H1 (cell line): ENCODE measurements around the gene ADGRV1. TPM values are rescaled to one million over a fixed set of nuclear protein-coding genes. Genes with fewer than 3 reads are reported as not detected.

Source experiments
- JUND ChIP-seq: IDR thresholded peaks from 2 replicates; pipeline ENCODE4 v1.6.1; 2011; ENCODE audit warnings: mild to moderate bottlenecking, improper control_type of control experiment, low read length
- NRF1 ChIP-seq: IDR thresholded peaks from 2 replicates; pipeline ENCODE4 v1.6.1; 2011; ENCODE audit warnings: mild to moderate bottlenecking, low read depth, low read length, improper control_type of control experiment
- PHF8 ChIP-seq: fragments of 200-600 bp; sonication (generic); conservative IDR thresholded peaks from 2 replicates; pipeline ENCODE4 v1.7.1; 2012; ENCODE audit warnings: low read depth, mild to moderate bottlenecking, inconsistent platforms, low read length, moderate library complexity
- RFX5 ChIP-seq: IDR thresholded peaks from 2 replicates; pipeline ENCODE4 v1.6.1; 2011; ENCODE audit warnings: low read depth, low read length, improper control_type of control experiment, borderline replicate concordance
- SUZ12 ChIP-seq: fragments of 200-600 bp; sonication (generic); IDR thresholded peaks from 2 replicates; pipeline ENCODE4 v1.6.1; 2012; ENCODE audit warnings: mild to moderate bottlenecking, inconsistent platforms, low read length, moderate library complexity, mixed read lengths
- TEAD4 ChIP-seq: IDR thresholded peaks from 2 replicates; pipeline ENCODE4 v1.6.1; 2012; ENCODE audit warnings: low read depth, low read length, inconsistent platforms, mixed read lengths
- polyA plus RNA-seq, 7 experiments: library from polyadenylated mRNA; depleted of rRNA in 3 of 7; stranded (reverse) in 5 of 7; unstranded in 2 of 7; fragments of >200 nt in 5 of 7; fragments of 200-250 nt in 2 of 7; gene quantifications; 1 replicate in 5 of 7; 2 replicates in 1 of 7; 4 replicates in 1 of 7; pipeline versions ENCODE4 v1.2.1 to v1.2.3, GENCODE V29; 2011 to 2013; ENCODE audit warnings: missing spikeins in 2 of 7, mixed read lengths in 2 of 7
- total RNA-seq: library from RNA; stranded (reverse); fragmentation: NEBNext Ultra II Directional; extraction: Animal tissue kit (Norgen Biotek cat#: 25700); gene quantifications from 2 replicates; pipeline ENCODE4 v1.2.1, GENCODE V29; 2021
- TF ChIP-seq, protein P1 (sequence below): fragments of 300-600 bp; sonication (generic); IDR thresholded peaks from 2 replicates; pipeline ENCODE4 v1.7.1; 2012; ENCODE audit warnings: low read length, moderate library complexity, mild to moderate bottlenecking, inconsistent platforms; ENCODE audit not compliant: insufficient replicate concordance
- TF ChIP-seq, protein P2 (sequence below): IDR thresholded peaks from 2 replicates; pipeline ENCODE4 v1.6.1; 2011; ENCODE audit warnings: low read length, improper control_type of control experiment
- TF ChIP-seq, protein P3 (sequence below): IDR thresholded peaks from 2 replicates; pipeline ENCODE4 v1.6.1; 2012; ENCODE audit warnings: low read length, inconsistent platforms

The ADGRV1 gene
- total and polyA plus RNA-seq, 2 of the 8 experiments (the other 6 are each of a cell fraction or from before 2014, with no cell fraction given) = 53.1 to 62.2 TPM

DNA sequence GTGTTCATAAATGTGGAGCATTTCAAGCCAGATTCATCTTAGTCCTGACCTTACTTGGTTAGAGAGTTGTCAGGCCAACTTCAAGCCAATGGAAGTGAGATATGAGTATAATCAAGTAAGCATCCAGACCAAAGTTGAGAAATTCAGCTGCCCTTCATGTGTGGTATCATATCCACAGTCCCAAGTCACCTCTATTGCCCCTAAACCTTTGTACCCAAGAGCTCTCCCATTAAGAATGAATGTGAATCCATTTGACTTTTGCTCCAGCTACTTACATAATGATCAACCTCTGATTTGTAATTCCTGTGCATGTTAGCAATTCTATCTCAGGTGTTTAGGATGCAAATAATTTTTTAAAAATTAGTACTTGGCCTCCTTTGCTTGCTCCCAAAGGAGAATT is 342.7 kb downstream of the ADGRV1 start (continued):
- TF ChIP-seq, protein P1, sequence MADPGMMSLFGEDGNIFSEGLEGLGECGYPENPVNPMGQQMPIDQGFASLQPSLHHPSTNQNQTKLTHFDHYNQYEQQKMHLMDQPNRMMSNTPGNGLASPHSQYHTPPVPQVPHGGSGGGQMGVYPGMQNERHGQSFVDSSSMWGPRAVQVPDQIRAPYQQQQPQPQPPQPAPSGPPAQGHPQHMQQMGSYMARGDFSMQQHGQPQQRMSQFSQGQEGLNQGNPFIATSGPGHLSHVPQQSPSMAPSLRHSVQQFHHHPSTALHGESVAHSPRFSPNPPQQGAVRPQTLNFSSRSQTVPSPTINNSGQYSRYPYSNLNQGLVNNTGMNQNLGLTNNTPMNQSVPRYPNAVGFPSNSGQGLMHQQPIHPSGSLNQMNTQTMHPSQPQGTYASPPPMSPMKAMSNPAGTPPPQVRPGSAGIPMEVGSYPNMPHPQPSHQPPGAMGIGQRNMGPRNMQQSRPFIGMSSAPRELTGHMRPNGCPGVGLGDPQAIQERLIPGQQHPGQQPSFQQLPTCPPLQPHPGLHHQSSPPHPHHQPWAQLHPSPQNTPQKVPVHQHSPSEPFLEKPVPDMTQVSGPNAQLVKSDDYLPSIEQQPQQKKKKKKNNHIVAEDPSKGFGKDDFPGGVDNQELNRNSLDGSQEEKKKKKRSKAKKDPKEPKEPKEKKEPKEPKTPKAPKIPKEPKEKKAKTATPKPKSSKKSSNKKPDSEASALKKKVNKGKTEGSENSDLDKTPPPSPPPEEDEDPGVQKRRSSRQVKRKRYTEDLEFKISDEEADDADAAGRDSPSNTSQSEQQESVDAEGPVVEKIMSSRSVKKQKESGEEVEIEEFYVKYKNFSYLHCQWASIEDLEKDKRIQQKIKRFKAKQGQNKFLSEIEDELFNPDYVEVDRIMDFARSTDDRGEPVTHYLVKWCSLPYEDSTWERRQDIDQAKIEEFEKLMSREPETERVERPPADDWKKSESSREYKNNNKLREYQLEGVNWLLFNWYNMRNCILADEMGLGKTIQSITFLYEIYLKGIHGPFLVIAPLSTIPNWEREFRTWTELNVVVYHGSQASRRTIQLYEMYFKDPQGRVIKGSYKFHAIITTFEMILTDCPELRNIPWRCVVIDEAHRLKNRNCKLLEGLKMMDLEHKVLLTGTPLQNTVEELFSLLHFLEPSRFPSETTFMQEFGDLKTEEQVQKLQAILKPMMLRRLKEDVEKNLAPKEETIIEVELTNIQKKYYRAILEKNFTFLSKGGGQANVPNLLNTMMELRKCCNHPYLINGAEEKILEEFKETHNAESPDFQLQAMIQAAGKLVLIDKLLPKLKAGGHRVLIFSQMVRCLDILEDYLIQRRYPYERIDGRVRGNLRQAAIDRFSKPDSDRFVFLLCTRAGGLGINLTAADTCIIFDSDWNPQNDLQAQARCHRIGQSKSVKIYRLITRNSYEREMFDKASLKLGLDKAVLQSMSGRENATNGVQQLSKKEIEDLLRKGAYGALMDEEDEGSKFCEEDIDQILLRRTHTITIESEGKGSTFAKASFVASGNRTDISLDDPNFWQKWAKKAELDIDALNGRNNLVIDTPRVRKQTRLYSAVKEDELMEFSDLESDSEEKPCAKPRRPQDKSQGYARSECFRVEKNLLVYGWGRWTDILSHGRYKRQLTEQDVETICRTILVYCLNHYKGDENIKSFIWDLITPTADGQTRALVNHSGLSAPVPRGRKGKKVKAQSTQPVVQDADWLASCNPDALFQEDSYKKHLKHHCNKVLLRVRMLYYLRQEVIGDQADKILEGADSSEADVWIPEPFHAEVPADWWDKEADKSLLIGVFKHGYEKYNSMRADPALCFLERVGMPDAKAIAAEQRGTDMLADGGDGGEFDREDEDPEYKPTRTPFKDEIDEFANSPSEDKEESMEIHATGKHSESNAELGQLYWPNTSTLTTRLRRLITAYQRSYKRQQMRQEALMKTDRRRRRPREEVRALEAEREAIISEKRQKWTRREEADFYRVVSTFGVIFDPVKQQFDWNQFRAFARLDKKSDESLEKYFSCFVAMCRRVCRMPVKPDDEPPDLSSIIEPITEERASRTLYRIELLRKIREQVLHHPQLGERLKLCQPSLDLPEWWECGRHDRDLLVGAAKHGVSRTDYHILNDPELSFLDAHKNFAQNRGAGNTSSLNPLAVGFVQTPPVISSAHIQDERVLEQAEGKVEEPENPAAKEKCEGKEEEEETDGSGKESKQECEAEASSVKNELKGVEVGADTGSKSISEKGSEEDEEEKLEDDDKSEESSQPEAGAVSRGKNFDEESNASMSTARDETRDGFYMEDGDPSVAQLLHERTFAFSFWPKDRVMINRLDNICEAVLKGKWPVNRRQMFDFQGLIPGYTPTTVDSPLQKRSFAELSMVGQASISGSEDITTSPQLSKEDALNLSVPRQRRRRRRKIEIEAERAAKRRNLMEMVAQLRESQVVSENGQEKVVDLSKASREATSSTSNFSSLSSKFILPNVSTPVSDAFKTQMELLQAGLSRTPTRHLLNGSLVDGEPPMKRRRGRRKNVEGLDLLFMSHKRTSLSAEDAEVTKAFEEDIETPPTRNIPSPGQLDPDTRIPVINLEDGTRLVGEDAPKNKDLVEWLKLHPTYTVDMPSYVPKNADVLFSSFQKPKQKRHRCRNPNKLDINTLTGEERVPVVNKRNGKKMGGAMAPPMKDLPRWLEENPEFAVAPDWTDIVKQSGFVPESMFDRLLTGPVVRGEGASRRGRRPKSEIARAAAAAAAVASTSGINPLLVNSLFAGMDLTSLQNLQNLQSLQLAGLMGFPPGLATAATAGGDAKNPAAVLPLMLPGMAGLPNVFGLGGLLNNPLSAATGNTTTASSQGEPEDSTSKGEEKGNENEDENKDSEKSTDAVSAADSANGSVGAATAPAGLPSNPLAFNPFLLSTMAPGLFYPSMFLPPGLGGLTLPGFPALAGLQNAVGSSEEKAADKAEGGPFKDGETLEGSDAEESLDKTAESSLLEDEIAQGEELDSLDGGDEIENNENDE = no peak
- TF ChIP-seq RFX5 (no peak), SUZ12 (no peak), TEAD4 (no peak), JUND (no peak), NRF1 (no peak), PHF8 (no peak)
- TF ChIP-seq, protein P2, sequence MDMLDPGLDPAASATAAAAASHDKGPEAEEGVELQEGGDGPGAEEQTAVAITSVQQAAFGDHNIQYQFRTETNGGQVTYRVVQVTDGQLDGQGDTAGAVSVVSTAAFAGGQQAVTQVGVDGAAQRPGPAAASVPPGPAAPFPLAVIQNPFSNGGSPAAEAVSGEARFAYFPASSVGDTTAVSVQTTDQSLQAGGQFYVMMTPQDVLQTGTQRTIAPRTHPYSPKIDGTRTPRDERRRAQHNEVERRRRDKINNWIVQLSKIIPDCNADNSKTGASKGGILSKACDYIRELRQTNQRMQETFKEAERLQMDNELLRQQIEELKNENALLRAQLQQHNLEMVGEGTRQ = no peak
- TF ChIP-seq, protein P3, sequence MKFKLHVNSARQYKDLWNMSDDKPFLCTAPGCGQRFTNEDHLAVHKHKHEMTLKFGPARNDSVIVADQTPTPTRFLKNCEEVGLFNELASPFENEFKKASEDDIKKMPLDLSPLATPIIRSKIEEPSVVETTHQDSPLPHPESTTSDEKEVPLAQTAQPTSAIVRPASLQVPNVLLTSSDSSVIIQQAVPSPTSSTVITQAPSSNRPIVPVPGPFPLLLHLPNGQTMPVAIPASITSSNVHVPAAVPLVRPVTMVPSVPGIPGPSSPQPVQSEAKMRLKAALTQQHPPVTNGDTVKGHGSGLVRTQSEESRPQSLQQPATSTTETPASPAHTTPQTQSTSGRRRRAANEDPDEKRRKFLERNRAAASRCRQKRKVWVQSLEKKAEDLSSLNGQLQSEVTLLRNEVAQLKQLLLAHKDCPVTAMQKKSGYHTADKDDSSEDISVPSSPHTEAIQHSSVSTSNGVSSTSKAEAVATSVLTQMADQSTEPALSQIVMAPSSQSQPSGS = no peak
